B cell (primary cell): ENCODE results near the gene FAM76A.

Experiments used
- CTCF ChIP-seq: fragments of 200-600 bp; IDR thresholded peaks from one replicate; pipeline ENCODE4 v1.8.0; 2022; ENCODE audit warnings: antibody characterized with exemption, mild to moderate bottlenecking
- EZH2 ChIP-seq: IDR thresholded peaks from 2 replicates; pipeline ENCODE4 v1.6.1; 2012; ENCODE audit warnings: borderline replicate concordance, low read depth, mild to moderate bottlenecking, moderate library complexity, low read length; ENCODE audit not compliant: insufficient read depth, poor library complexity, severe bottlenecking

DNA sequence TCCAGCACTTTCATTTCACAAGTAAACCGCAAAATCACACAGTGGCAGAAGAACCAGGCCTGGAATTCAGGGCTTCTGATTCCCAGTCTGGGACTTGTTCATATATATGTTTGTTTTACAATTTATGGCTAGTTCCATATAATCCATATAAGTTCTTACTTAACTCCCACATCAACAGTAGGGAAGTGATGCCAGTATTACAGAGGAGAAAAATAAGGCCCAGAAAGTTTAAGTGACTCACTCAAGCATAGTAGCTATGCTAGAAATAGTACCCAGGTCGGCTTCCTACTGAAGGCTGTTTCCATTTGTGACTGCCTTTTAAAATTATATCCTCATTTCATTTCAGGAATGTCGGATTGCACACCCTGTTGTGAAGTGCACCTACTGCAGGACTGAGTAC is 1.4 kb downstream of the FAM76A start:
- TF ChIP-seq CTCF, result no peak
- TF ChIP-seq EZH2, result no peak
